Measurements from ENCODE around the gene ROR2. TPM values are rescaled to one million over a fixed set of nuclear protein-coding genes. Genes with fewer than 3 reads are reported as not detected.

The ROR2 gene
- total and polyA plus RNA-seq, 2 donors (not counting 3 experiments of a cell fraction or from before 2014, with no cell fraction given): not detected

GRCh38 chr9:91654527-91654926, 295.5 kb downstream of the ROR2 start:
- H3K27me3 ChIP-seq (ENCODE audit: control insufficient read depth in 2 of 2, insufficient read depth in 2 of 2, low read length in 2 of 2): no peaks in the 10 kb centered on the region
- no peak overlapping the region for H2AFZ ChIP-seq (ENCODE audit: low read depth, low read length)
- H3K36me3 ChIP-seq (ENCODE audit: control insufficient read depth in 2 of 2, extremely low read depth in 1 of 2, insufficient read depth in 2 of 2, low read length in 2 of 2): no peaks in the 10 kb centered on the region
- BruUV-seq (replicated peaks): no TSS peak
- intact Hi-C loops (cut with micrococcal nuclease): no loop called here
- H3K9me1 ChIP-seq (replicated peaks; ENCODE audit: control insufficient read depth, extremely low read depth, insufficient read depth, low read length): no peaks in the 10 kb centered on the region
- TF ChIP-seq CTCF (IDR thresholded peaks at IDR 0.05; ENCODE audit: extremely low read depth in 1 of 2, insufficient read depth in 1 of 2, low read depth in 1 of 2, low read length in 2 of 2): no peak
- TF ChIP-seq JUN (IDR thresholded peaks at IDR 0.05; ENCODE audit: borderline replicate concordance, insufficient read depth, insufficient read length, low read depth): no peak
- TF ChIP-seq POLR2AphosphoS5 (IDR thresholded peaks at IDR 0.05; ENCODE audit: insufficient read depth, low read depth, low read length): no peak
- no peak for TF ChIP-seq POLR2A (IDR thresholded peaks at IDR 0.05; ENCODE audit: low read depth, low read length)
- no peak for TF ChIP-seq MYC (IDR thresholded peaks at IDR 0.05; ENCODE audit: low read depth, low read length)
- TF ChIP-seq EZH2 (IDR thresholded peaks at IDR 0.05; ENCODE audit: borderline replicate concordance, low read depth, low read length, severe bottlenecking): no peak
- no peak for TF ChIP-seq GATA2 (IDR thresholded peaks at IDR 0.05; ENCODE audit: insufficient read depth, insufficient read length, low read depth, low read length)
- no peak for TF ChIP-seq MAX (IDR thresholded peaks at IDR 0.05; ENCODE audit: insufficient read depth, insufficient read length)
- no peak for TF ChIP-seq FOS (IDR thresholded peaks at IDR 0.05; ENCODE audit: borderline replicate concordance, insufficient read depth, low read length)
- no peaks in the 10 kb centered on the region for H4K20me1 ChIP-seq (replicated peaks; ENCODE audit: control insufficient read depth, extremely low read depth, insufficient read depth, low read length)
- CTCF ChIA-PET: no interaction called here
- POLR2A ChIA-PET: no interaction called here
- dilution Hi-C loops (cut with MboI; ENCODE audit: extremely low pct_ligation_motif_present, low sequenced_read_pairs): no loop called here
- FAIRE-seq: no peak
- H3K4me2 ChIP-seq (ENCODE audit: insufficient read depth, low read length): no peak overlapping the region
- DNase-seq (ENCODE audit: low read depth, low spot score): no peak
- no peak overlapping the region for H3K4me3 ChIP-seq (replicated peaks in 1 of 3; ENCODE audit: insufficient read depth in 1 of 3, low read depth in 1 of 3, low read length in 3 of 3)
- H3K9me3 ChIP-seq (replicated peaks; ENCODE audit: control insufficient read depth, insufficient read depth, low read length): no peaks in the 10 kb centered on the region
- H3K27ac ChIP-seq (ENCODE audit: insufficient read depth, low read depth, low read length): no peak overlapping the region
- H3K79me2 ChIP-seq (ENCODE audit: control insufficient read depth, insufficient read depth, low read length): no peaks in the 10 kb centered on the region
- no peaks in the 10 kb centered on the region for H3K4me1 ChIP-seq (ENCODE audit: control insufficient read depth, extremely low read depth, insufficient read depth, low read length)
- no peak overlapping the region for H3K9ac ChIP-seq (replicated peaks; ENCODE audit: extremely low read depth, insufficient read depth, low read length)

Data from endothelial cell of umbilical vein (primary cell).